Subcutaneous abdominal adipose tissue (tissue), 5 donors: ENCODE data around the gene HYKK.
A peak's percentile ranks its signal among the peaks of the same experiment; 100 is the strongest.
"Not testable (repeated sequence)": the region's sequence is repeated elsewhere in the genome, so short reads cannot be mapped to it uniquely, and the experiment has no call there.

ENCODE experiments used
- H3K27ac ChIP-seq: one replicate; pipeline ENCODE4 v1.7.0; 2013; ENCODE audit warnings: low read depth, mild to moderate bottlenecking, inconsistent platforms, low read length, moderate library complexity
- H3K27me3 ChIP-seq, 5 donors: one replicate each; pipeline ENCODE4 v1.7.0; 2013; ENCODE audit warnings: low read length in 5 of 5, inconsistent platforms in 1 of 5; ENCODE audit not compliant: control insufficient read depth in 5 of 5, insufficient read depth in 4 of 5
- H3K36me3 ChIP-seq, 5 donors: one replicate each; pipeline ENCODE4 v1.7.0; 2013; ENCODE audit warnings: low read length in 5 of 5; ENCODE audit not compliant: control insufficient read depth in 5 of 5, insufficient read depth in 5 of 5
- H3K4me1 ChIP-seq, 5 donors: one replicate each; pipeline ENCODE4 v1.7.0; 2013; ENCODE audit warnings: low read length in 5 of 5, mild to moderate bottlenecking in 3 of 5, moderate library complexity in 1 of 5; ENCODE audit not compliant: control insufficient read depth in 5 of 5, insufficient read depth in 5 of 5
- H3K4me3 ChIP-seq, 5 donors: one replicate each; pipeline ENCODE4 v1.7.0; 2013; ENCODE audit warnings: low read length in 5 of 5, low read depth in 1 of 5
- H3K9ac ChIP-seq, 5 donors: one replicate each; pipeline ENCODE4 v1.7.0; 2013; ENCODE audit warnings: low read length in 5 of 5, mild to moderate bottlenecking in 4 of 5, moderate library complexity in 3 of 5
- H3K9me3 ChIP-seq, 5 donors: one replicate each; pipeline ENCODE4 v1.7.0; 2013; ENCODE audit warnings: low read length in 5 of 5; ENCODE audit not compliant: control insufficient read depth in 5 of 5
- donor health status: healthy.
- donor health status: healthy.
- donor health status: healthy.
- donor health status: healthy.
- donor health status: healthy.

HYKK gene

DNA sequence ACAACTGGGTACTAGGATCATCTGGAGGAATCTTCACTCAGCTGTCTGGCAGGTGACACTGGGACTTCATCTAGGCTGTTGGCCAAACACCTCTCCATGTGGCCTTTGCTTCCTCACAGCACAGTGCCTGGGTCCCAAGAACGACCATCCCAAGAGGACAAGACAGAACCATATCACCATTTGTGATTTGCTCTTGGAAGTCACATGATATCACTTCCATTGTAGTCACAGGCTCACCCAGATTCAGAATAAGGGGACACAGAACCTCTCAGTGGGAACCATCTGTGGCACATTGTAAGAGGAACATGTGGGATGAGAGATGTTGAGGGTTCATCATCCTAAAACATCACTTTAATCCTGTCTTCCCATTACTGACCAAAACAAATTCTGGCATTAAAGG is 31.0 kb downstream of the HYKK start:
- Histone ChIP-seq H3K27me3 (no peaks in the 10 kb centered on the region), H3K4me3 (no peak overlapping the region), H3K9ac (no peak overlapping the region), H3K36me3 (peaks cover under 1 to 12% (median 9%) of the 10 kb centered on the region in 5 donors), H3K4me1 (peaks cover 4 to 27% (median 24%) of the 10 kb centered on the region in 5 donors), H3K27ac (no peak overlapping the region), H3K9me3 (no peaks in the 10 kb centered on the region)

- Histone ChIP-seq H3K27ac (peak overlapping the region; percentile 97), H3K9ac (peak overlapping the region; percentile 82 to 99 (median 96))
- H3K9me3 ChIP-seq = not testable (repeated sequence)
Measured at GRCh38 chr15:78539464-78540140, 32.2 kb downstream of the HYKK start.

DNA sequence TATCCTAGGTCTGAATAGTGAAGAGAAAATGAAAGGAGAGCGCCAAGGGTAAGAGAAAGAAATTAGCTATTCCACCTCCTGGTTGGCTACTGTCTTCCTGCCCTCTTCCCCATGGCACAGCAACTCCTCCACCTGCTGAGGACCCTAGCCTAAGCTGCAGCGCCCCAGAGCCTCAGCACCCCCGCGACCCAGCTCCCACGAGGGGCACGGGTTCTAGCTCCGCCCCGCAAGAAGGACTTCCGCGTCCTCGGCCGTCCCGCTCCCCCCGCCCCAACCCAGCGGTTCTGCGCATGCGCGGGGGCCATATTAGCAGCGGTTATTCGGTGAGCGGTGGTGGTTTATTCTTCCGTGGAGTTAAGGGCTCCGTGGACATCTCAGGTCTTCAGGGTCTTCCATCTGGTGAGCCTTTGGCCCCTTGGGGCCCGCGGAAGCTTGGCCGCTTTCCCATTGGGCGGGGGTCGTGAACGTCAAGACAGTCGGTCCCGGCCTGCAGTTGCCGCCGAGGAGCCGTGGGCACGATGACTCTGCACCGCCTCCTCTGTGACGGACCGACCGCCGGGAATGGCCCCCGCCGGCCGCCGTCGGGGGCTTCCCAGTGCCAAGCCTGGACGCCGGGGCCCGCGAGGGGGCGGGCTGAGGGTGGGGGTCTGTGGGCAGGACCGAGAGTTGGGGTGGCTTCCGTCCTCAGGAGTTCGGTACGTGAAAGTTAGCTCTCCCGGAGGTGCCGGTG is 32.9 kb downstream of the HYKK start, which contains the start of gene PSMA4:
PSMA4 (plus strand) TSS at position 304 of the 730 bp plus-strand sequence. CDS start 1,484 bp downstream, outside the sequence.
- Histone ChIP-seq H3K36me3 (peaks cover 11 to 26% (median 16%) of the 10 kb centered on the region in 5 donors), H3K27me3 (no peaks in the 10 kb centered on the region), H3K4me1 (peaks cover 4 to 27% (median 24%) of the 10 kb centered on the region in 5 donors), H3K4me3 (peak within 1 kb of the TSS; percentile 81 to 98 (median 96)), H3K9ac (peak within 1 kb of the TSS; percentile 91 to 99 (median 96)), H3K9me3 (no peaks in the 10 kb centered on the region), H3K27ac (peak within 1 kb of the TSS; percentile 97)

More at GRCh38 chr15:78539464-78540140, 32.2 kb downstream of the HYKK start:
- not testable (repeated sequence) for H3K27me3 ChIP-seq
- H3K36me3 ChIP-seq = peaks cover 4 to 19% (median 12%) of the 10 kb centered on the region in 5 donors
- peaks cover 4 to 27% (median 24%) of the 10 kb centered on the region in 5 donors for H3K4me1 ChIP-seq
- peak overlapping the region; percentile 81 to 98 (median 96) for H3K4me3 ChIP-seq

DNA sequence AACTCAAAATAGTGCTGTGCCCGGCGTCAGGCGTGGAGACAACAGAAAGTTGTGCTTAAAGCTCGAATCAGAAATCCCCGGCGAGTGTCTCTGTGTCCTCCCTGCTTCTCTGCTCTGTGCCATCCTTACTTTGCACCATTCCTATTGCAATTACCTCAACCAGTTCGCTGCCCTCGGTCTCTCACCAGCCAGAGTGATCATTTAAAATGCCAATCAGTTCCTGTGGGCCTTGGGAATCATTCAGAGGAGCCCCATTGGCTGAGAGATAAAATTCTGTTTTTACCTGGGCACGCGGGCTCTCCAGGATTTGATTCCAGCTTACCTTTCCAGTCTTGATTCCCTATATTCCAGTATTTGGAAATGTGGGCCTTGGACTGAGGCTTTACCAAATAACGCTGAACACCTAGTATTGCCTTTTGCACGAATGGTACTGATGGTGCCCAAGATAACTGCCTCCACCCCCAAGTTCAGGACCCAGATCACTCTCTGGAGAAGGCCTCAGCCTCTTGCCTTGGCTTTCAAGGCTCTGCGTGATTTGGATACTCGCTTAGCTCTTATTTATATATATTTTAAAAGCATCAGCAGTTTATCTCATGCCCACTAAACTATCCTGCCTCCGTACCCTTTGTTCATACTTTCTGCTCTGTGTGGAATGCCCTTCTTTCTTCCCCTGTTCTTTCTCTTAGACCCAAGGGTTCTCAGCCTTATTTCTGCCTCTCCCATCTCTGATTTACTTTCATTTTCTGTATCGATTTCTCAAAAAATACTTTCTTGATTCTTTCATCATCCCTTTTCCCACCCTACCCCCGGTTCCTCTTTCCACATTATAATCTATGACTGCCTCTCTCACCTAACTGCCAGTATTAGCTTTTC is 33.7 kb downstream of the HYKK start:
- Histone ChIP-seq H3K9ac (peak overlapping the region; percentile 91 to 99 (median 96)), H3K36me3 (peaks cover 17 to 34% (median 24%) of the 10 kb centered on the region in 5 donors), H3K9me3 (no peaks in the 10 kb centered on the region), H3K27ac (peak overlapping the region; percentile 97), H3K27me3 (no peaks in the 10 kb centered on the region), H3K4me3 (peak overlapping the region; percentile 81 to 98 (median 95)), H3K4me1 (peaks cover 4 to 27% (median 24%) of the 10 kb centered on the region in 5 donors)

GRCh38 chr15:78541744-78542034 is 34.3 kb downstream of the HYKK start:
- H3K27me3 ChIP-seq = no peaks in the 10 kb centered on the region
- H3K9ac ChIP-seq = peak overlapping the region; percentile 91 to 99 (median 96)
- H3K9me3 ChIP-seq = no peaks in the 10 kb centered on the region
- peak overlapping the region; percentile 97 for H3K27ac ChIP-seq
- H3K4me1 ChIP-seq = peaks cover 4 to 27% (median 24%) of the 10 kb centered on the region in 5 donors
- H3K4me3 ChIP-seq = peak overlapping the region in 4 of 5 donors; percentile 81 to 98 (median 96)
- H3K36me3 ChIP-seq = peaks cover 20 to 40% (median 29%) of the 10 kb centered on the region in 5 donors

GRCh38 chr15:78542647-78543046 is 35.3 kb downstream of the HYKK start:
- no peak overlapping the region for H3K27ac ChIP-seq
- peaks cover 24 to 50% (median 38%) of the 10 kb centered on the region in 5 donors for H3K36me3 ChIP-seq

DNA sequence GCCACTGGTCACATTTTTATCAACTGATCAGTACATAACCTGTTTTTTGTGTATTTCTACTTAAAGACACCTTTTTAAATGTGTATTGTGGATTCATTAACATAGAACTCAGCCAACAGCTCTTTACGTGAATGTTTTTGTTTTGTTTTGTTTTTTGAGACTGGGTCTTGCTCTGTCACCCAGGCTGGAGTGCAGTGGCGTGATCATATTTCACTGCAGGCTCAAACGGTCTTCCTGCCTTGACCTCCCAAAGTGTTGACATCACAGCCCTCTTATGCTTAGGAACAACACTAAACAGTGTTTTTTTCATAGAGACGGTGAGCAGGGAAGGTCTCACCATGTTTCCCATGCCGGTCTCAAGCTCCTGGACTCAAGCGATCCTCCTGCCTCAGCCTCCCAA is 42.8 kb downstream of the HYKK start:
- H3K4me1 ChIP-seq = no peaks in the 10 kb centered on the region
- H3K4me3 ChIP-seq = no peak overlapping the region
- H3K27ac ChIP-seq = no peak overlapping the region
- no peaks in the 10 kb centered on the region for H3K27me3 ChIP-seq
- H3K9me3 ChIP-seq = no peaks in the 10 kb centered on the region
- H3K9ac ChIP-seq = no peak overlapping the region
- H3K36me3 ChIP-seq = peaks cover 37 to 62% (median 57%) of the 10 kb centered on the region in 5 donors

More at GRCh38 chr15:78542647-78543046, 35.3 kb downstream of the HYKK start:
- Histone ChIP-seq H3K9ac (no peak overlapping the region), H3K27me3 (no peaks in the 10 kb centered on the region), H3K9me3 (no peaks in the 10 kb centered on the region), H3K4me3 (no peak overlapping the region), H3K4me1 (peaks cover 4 to 27% (median 24%) of the 10 kb centered on the region in 5 donors)

DNA sequence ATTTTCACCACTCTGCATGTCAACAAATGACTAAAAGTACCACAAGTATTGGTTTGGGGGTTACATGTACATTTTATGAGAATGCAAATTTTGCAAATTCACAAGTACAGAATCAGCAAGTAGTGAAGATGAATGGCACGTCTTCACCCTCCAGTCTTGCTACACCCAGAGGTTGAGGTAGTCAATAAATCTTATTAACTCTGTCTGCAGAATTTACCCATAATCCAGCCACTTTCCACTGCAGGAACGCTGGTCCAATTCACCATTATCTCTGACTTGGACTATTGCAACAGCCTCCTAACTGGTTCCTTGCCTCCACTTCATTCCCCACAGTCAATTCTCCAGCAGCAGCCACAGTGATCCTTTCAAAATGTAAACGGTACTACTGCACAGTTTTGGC is 43.4 kb downstream of the HYKK start:
- Histone ChIP-seq H3K36me3 (peaks cover 31 to 56% (median 51%) of the 10 kb centered on the region in 5 donors), H3K9me3 (no peaks in the 10 kb centered on the region), H3K4me3 (no peak overlapping the region), H3K27me3 (no peaks in the 10 kb centered on the region), H3K27ac (no peak overlapping the region), H3K4me1 (no peaks in the 10 kb centered on the region), H3K9ac (no peak overlapping the region)

DNA sequence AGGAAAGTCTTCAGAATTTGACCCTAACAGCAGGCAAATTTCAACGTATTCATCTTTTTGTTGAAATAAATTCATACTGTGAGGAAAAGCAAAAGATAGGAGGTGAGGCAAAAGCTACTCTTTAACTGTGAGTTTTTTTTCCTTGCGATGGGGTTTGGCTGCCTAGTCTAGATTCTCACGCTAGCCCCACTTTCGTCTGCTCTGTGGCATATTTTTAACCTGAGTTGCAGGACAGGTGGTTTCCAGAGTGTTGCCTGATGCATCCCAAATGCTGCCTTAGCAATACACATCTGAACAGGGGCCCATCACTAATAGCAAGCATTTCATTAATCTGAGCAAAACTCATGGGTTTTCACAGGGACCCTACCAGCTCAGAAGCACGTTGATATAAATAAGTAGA is 44.5 kb downstream of the HYKK start:
- Histone ChIP-seq H3K4me1 (no peaks in the 10 kb centered on the region), H3K27ac (no peak overlapping the region), H3K36me3 (peaks cover 28 to 45% (median 41%) of the 10 kb centered on the region in 5 donors), H3K9me3 (no peaks in the 10 kb centered on the region), H3K27me3 (no peaks in the 10 kb centered on the region), H3K9ac (no peak overlapping the region), H3K4me3 (no peak overlapping the region)
